ENCODE results near the gene RPTOR. TPM values are rescaled to one million over a fixed set of nuclear protein-coding genes. Genes with fewer than 3 reads are reported as not detected.

RPTOR gene
- total and polyA plus RNA-seq, 10 of the 15 experiments (the other 5 are each of a cell fraction or from before 2014, with no cell fraction given), result 0.18 to 32.1 (median 7.8) TPM

- Histone ChIP-seq H3K9me3 (replicated peaks; ENCODE audit: control insufficient read depth, insufficient read depth, low read length) (no peaks in the 10 kb centered on the region), H3K79me2 (ENCODE audit: control insufficient read depth, insufficient read depth, low read length) (no peaks in the 10 kb centered on the region), H3K4me3 (no peak overlapping the region), H3K4me1 (ENCODE audit: control insufficient read depth, insufficient read depth, low read length) (peaks cover 16% of the 10 kb centered on the region), H3K27ac (ENCODE audit: control insufficient read depth, insufficient read depth) (no peak overlapping the region), H4K20me1 (ENCODE audit: control insufficient read depth, insufficient read depth) (no peaks in the 10 kb centered on the region), H3K9ac (ENCODE audit: control insufficient read depth, insufficient read depth, low read length) (no peak overlapping the region), H3K4me2 (ENCODE audit: control insufficient read depth, insufficient read depth) (no peak overlapping the region), H2AFZ (ENCODE audit: control insufficient read depth, low read depth, low read length) (no peak overlapping the region), H3K36me3 (ENCODE audit: control insufficient read depth in 2 of 2, insufficient read depth in 2 of 2, low read length in 1 of 2) (peaks cover 2 to 3% of the 10 kb centered on the region in 2 experiments; a peak in 2 of 4 replicates), H3K27me3 (replicated peaks in 1 of 2; ENCODE audit: control insufficient read depth in 2 of 2, insufficient read depth in 2 of 2, low read length in 1 of 2) (no peaks in the 10 kb centered on the region)
- DNase-seq (ENCODE audit: low read depth, low spot score) (no peak), FAIRE-seq (no peak), ATAC-seq (no peak)
- POLR2A ChIA-PET, result no interaction called here
- RAD21 ChIA-PET (ENCODE audit: unreplicated experiment), result no interaction called here
- SMC1A ChIA-PET (ENCODE audit: uncharacterized antibody, unreplicated experiment), result no interaction called here
- in situ Hi-C loops (cut with MboI) (no loop called here), intact Hi-C loops (cut with micrococcal nuclease; ENCODE audit: unreplicated experiment) (loop anchor here (5.0 kb wide), 1 partner anchor 43 kb away; no protein-coding TSS in a partner anchor)
- CTCF ChIA-PET, result no interaction called here
- no TSS peak for BruUV-seq (replicated peaks)
- no peak for TF ChIP-seq POLR2AphosphoS5 (IDR thresholded peaks at IDR 0.05; ENCODE audit: low read length)
- no peak for TF ChIP-seq BCLAF1 (IDR thresholded peaks at IDR 0.05)
- no peak for TF ChIP-seq DPF2 (IDR thresholded peaks at IDR 0.05)
- no peak for TF ChIP-seq NKRF (conservative IDR thresholded peaks at IDR 0.05)
- TF ChIP-seq STAT3 (IDR thresholded peaks at IDR 0.05; ENCODE audit: low read depth, low read length), result no peak
- TF ChIP-seq IRF4 (IDR thresholded peaks at IDR 0.05; ENCODE audit: low read depth, low read length), result no peak
- no peak for TF ChIP-seq SRF (IDR thresholded peaks at IDR 0.05; ENCODE audit: low read depth in 2 of 2, low read length in 2 of 2)
- no peak for TF ChIP-seq RCOR1 (conservative IDR thresholded peaks at IDR 0.05; ENCODE audit: low read depth, low read length)
- WGBS (ENCODE audit: insufficient coverage, insufficient replicate concordance, low lambda C conversion rate, missing lambda C conversion rate), result 76% methylated on average over 2 of the region's 2 CpGs
Observed at GRCh38 chr17:80834893-80835275, 290.2 kb downstream of the RPTOR start.
